ENCODE results near the gene PRKAG2.

The PRKAG2 gene

GRCh38 chr7:151590850-151591771, 285.8 kb downstream of the PRKAG2 start:
- no peak for DNase-seq (ENCODE audit: low read depth)
- H3K4me3 ChIP-seq (ENCODE audit: low read depth, low read length) = no peak overlapping the region
- TF ChIP-seq CTCF (IDR thresholded peaks at IDR 0.05; ENCODE audit: low read depth, low read length, missing control alignments) = no peak
- in situ Hi-C loops (cut with HindIII; ENCODE audit: low sequenced_read_pairs) = no loop called here

GRCh38 chr7:151590071-151590849, 286.7 kb downstream of the PRKAG2 start:
- no peak for DNase-seq (ENCODE audit: low read depth)
- no peak overlapping the region for H3K4me3 ChIP-seq (ENCODE audit: low read depth, low read length)
- no peak for TF ChIP-seq CTCF (IDR thresholded peaks at IDR 0.05; ENCODE audit: low read depth, low read length, missing control alignments)
- in situ Hi-C loops (cut with HindIII; ENCODE audit: low sequenced_read_pairs) = no loop called here

- TF ChIP-seq CTCF (IDR thresholded peaks at IDR 0.05; ENCODE audit: low read depth, low read length, missing control alignments) = no peak
- DNase-seq (ENCODE audit: low read depth) = no peak
- in situ Hi-C loops (cut with HindIII; ENCODE audit: low sequenced_read_pairs) = no loop called here
These were observed 287.9 kb downstream of the PRKAG2 start for GRCh38 chr7:151588982-151589381.

GRCh38 chr7:151586531-151587260, 290.2 kb downstream of the PRKAG2 start:
- no peak overlapping the region for H3K4me3 ChIP-seq (ENCODE audit: low read depth, low read length)
- in situ Hi-C loops (cut with HindIII; ENCODE audit: low sequenced_read_pairs) = no loop called here
- TF ChIP-seq CTCF (IDR thresholded peaks at IDR 0.05; ENCODE audit: low read depth, low read length, missing control alignments) = no peak
- no peak for DNase-seq (ENCODE audit: low read depth)

More at GRCh38 chr7:151588982-151589381, 287.9 kb downstream of the PRKAG2 start:
- H3K4me3 ChIP-seq (ENCODE audit: low read depth, low read length) = no peak overlapping the region

GRCh38 chr7:151585744-151586393, 291.0 kb downstream of the PRKAG2 start:
- no peak for DNase-seq (ENCODE audit: low read depth)

More at GRCh38 chr7:151585744-151586393, 291.0 kb downstream of the PRKAG2 start:
- TF ChIP-seq CTCF (IDR thresholded peaks at IDR 0.05; ENCODE audit: low read depth, low read length, missing control alignments) = no peak
- no peak overlapping the region for H3K4me3 ChIP-seq (ENCODE audit: low read depth, low read length)
- in situ Hi-C loops (cut with HindIII; ENCODE audit: low sequenced_read_pairs) = no loop called here
